ENCODE results near the gene LPP.

LPP gene

GRCh38 chr3:188446014-188446413, 292.1 kb downstream of the LPP start:
- no peaks in the 10 kb centered on the region for H3K27me3 ChIP-seq (ENCODE audit: control insufficient read depth, insufficient read depth, low read length)
- H3K27ac ChIP-seq (ENCODE audit: low read length) = no peak overlapping the region
- H3K4me1 ChIP-seq (ENCODE audit: control insufficient read depth, low read depth, low read length) = no peaks in the 10 kb centered on the region
- H3K4me3 ChIP-seq (ENCODE audit: low read length) = no peak overlapping the region
- H3K9ac ChIP-seq (ENCODE audit: low read length) = no peak overlapping the region
- H3K36me3 ChIP-seq (ENCODE audit: control insufficient read depth, low read depth, low read length) = no peaks in the 10 kb centered on the region
- no peaks in the 10 kb centered on the region for H3K9me3 ChIP-seq (ENCODE audit: control insufficient read depth, low read depth, low read length)

DNA sequence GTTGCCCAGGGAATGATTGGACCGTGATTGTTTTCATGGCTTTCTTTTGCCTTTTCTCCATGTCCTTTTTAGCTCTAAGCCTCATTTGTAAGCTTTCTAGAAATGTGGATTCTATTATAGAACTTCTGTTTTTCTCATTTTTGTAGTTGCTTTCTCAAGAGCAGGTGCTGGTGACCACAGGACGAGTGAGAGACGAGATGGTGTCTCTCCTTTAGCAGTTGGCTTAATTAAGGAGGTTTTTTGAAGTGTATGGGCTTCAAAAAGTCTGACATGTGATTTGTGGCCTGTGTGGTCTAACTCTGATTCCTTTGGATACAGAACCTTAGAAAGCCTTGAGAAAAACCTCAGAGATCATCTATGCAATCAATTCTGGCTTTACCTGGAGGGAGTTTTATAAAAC, 292.8 kb downstream of the LPP start:
- Histone ChIP-seq H3K4me1 (ENCODE audit: control insufficient read depth, low read depth, low read length) (no peaks in the 10 kb centered on the region), H3K4me3 (ENCODE audit: low read length) (no peak overlapping the region), H3K9me3 (ENCODE audit: control insufficient read depth, low read depth, low read length) (no peaks in the 10 kb centered on the region), H3K27me3 (ENCODE audit: control insufficient read depth, insufficient read depth, low read length) (no peaks in the 10 kb centered on the region), H3K36me3 (ENCODE audit: control insufficient read depth, low read depth, low read length) (no peaks in the 10 kb centered on the region), H3K27ac (ENCODE audit: low read length) (no peak overlapping the region), H3K9ac (ENCODE audit: low read length) (no peak overlapping the region)

GRCh38 chr3:188448813-188449212, 294.9 kb downstream of the LPP start:
- Histone ChIP-seq H3K36me3 (ENCODE audit: control insufficient read depth, low read depth, low read length) (no peaks in the 10 kb centered on the region), H3K27ac (ENCODE audit: low read length) (no peak overlapping the region), H3K4me1 (ENCODE audit: control insufficient read depth, low read depth, low read length) (no peaks in the 10 kb centered on the region), H3K9me3 (ENCODE audit: control insufficient read depth, low read depth, low read length) (no peaks in the 10 kb centered on the region), H3K4me3 (ENCODE audit: low read length) (no peak overlapping the region), H3K9ac (ENCODE audit: low read length) (no peak overlapping the region), H3K27me3 (ENCODE audit: control insufficient read depth, insufficient read depth, low read length) (no peaks in the 10 kb centered on the region)

DNA sequence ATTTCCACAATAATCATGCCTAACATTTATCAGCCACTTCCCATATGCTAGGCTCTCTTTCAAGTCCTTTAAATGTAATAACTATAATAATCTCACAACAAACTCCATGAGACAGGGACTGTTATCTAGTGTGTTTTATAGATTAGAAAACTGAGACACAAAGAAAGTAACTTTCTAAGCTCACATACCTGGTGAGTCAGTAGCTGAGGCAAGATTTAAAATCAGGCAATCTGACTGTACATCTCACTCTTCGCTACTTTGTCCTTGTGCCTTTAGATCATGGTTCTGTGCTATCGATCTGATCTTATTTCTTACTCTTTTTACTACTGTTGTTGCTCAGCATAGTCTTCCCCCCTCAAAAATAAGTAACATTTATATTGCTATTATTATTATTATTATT, 295.5 kb downstream of the LPP start:
- no peaks in the 10 kb centered on the region for H3K27me3 ChIP-seq (ENCODE audit: control insufficient read depth, insufficient read depth, low read length)
- no peak overlapping the region for H3K4me3 ChIP-seq (ENCODE audit: low read length)
- H3K36me3 ChIP-seq (ENCODE audit: control insufficient read depth, low read depth, low read length) = no peaks in the 10 kb centered on the region
- H3K27ac ChIP-seq (ENCODE audit: low read length) = no peak overlapping the region
- H3K9me3 ChIP-seq (ENCODE audit: control insufficient read depth, low read depth, low read length) = no peaks in the 10 kb centered on the region
- H3K4me1 ChIP-seq (ENCODE audit: control insufficient read depth, low read depth, low read length) = no peaks in the 10 kb centered on the region
- H3K9ac ChIP-seq (ENCODE audit: low read length) = no peak overlapping the region

GRCh38 chr3:188452158-188452772, 298.3 kb downstream of the LPP start:
- Histone ChIP-seq H3K9ac (ENCODE audit: low read length) (no peak overlapping the region), H3K27ac (ENCODE audit: low read length) (no peak overlapping the region), H3K36me3 (ENCODE audit: control insufficient read depth, low read depth, low read length) (no peaks in the 10 kb centered on the region), H3K9me3 (ENCODE audit: control insufficient read depth, low read depth, low read length) (no peaks in the 10 kb centered on the region), H3K4me1 (ENCODE audit: control insufficient read depth, low read depth, low read length) (no peaks in the 10 kb centered on the region), H3K4me3 (ENCODE audit: low read length) (no peak overlapping the region), H3K27me3 (ENCODE audit: control insufficient read depth, insufficient read depth, low read length) (no peaks in the 10 kb centered on the region)

GRCh38 chr3:188453431-188454384, 299.8 kb downstream of the LPP start:
- H3K27ac ChIP-seq (ENCODE audit: low read length) = no peak overlapping the region
- H3K36me3 ChIP-seq (ENCODE audit: control insufficient read depth, low read depth, low read length) = no peaks in the 10 kb centered on the region
- no peaks in the 10 kb centered on the region for H3K27me3 ChIP-seq (ENCODE audit: control insufficient read depth, insufficient read depth, low read length)
- no peaks in the 10 kb centered on the region for H3K9me3 ChIP-seq (ENCODE audit: control insufficient read depth, low read depth, low read length)
- H3K9ac ChIP-seq (ENCODE audit: low read length) = no peak overlapping the region
- no peaks in the 10 kb centered on the region for H3K4me1 ChIP-seq (ENCODE audit: control insufficient read depth, low read depth, low read length)
- no peak overlapping the region for H3K4me3 ChIP-seq (ENCODE audit: low read length)

GRCh38 chr3:188455748-188456147, 301.8 kb downstream of the LPP start:
- no peak overlapping the region for H3K27ac ChIP-seq (ENCODE audit: low read length)
- H3K27me3 ChIP-seq (ENCODE audit: control insufficient read depth, insufficient read depth, low read length) = no peaks in the 10 kb centered on the region
- no peaks in the 10 kb centered on the region for H3K9me3 ChIP-seq (ENCODE audit: control insufficient read depth, low read depth, low read length)
- no peaks in the 10 kb centered on the region for H3K4me1 ChIP-seq (ENCODE audit: control insufficient read depth, low read depth, low read length)
- no peak overlapping the region for H3K4me3 ChIP-seq (ENCODE audit: low read length)
- H3K9ac ChIP-seq (ENCODE audit: low read length) = no peak overlapping the region
- H3K36me3 ChIP-seq (ENCODE audit: control insufficient read depth, low read depth, low read length) = no peaks in the 10 kb centered on the region

GRCh38 chr3:188458756-188459155, 304.8 kb downstream of the LPP start:
- Histone ChIP-seq H3K27ac (ENCODE audit: low read length) (no peak overlapping the region), H3K27me3 (ENCODE audit: control insufficient read depth, insufficient read depth, low read length) (no peaks in the 10 kb centered on the region), H3K4me3 (ENCODE audit: low read length) (no peak overlapping the region)

GRCh38 chr3:188465311-188465710, 311.4 kb downstream of the LPP start:
- Histone ChIP-seq H3K9ac (ENCODE audit: low read length) (no peak overlapping the region), H3K4me3 (ENCODE audit: low read length) (no peak overlapping the region), H3K4me1 (ENCODE audit: control insufficient read depth, low read depth, low read length) (no peaks in the 10 kb centered on the region), H3K9me3 (ENCODE audit: control insufficient read depth, low read depth, low read length) (no peaks in the 10 kb centered on the region), H3K27ac (ENCODE audit: low read length) (no peak overlapping the region), H3K27me3 (ENCODE audit: control insufficient read depth, insufficient read depth, low read length) (no peaks in the 10 kb centered on the region), H3K36me3 (ENCODE audit: control insufficient read depth, low read depth, low read length) (no peaks in the 10 kb centered on the region)

More at GRCh38 chr3:188458756-188459155, 304.8 kb downstream of the LPP start:
- H3K9me3 ChIP-seq (ENCODE audit: control insufficient read depth, low read depth, low read length) = no peaks in the 10 kb centered on the region
- H3K36me3 ChIP-seq (ENCODE audit: control insufficient read depth, low read depth, low read length) = no peaks in the 10 kb centered on the region
- H3K9ac ChIP-seq (ENCODE audit: low read length) = no peak overlapping the region
- no peaks in the 10 kb centered on the region for H3K4me1 ChIP-seq (ENCODE audit: control insufficient read depth, low read depth, low read length)

GRCh38 chr3:188468196-188468595, 314.2 kb downstream of the LPP start:
- Histone ChIP-seq H3K9ac (ENCODE audit: low read length) (no peak overlapping the region), H3K4me1 (ENCODE audit: control insufficient read depth, low read depth, low read length) (no peaks in the 10 kb centered on the region), H3K27ac (ENCODE audit: low read length) (no peak overlapping the region), H3K27me3 (ENCODE audit: control insufficient read depth, insufficient read depth, low read length) (no peaks in the 10 kb centered on the region), H3K9me3 (ENCODE audit: control insufficient read depth, low read depth, low read length) (no peaks in the 10 kb centered on the region), H3K4me3 (ENCODE audit: low read length) (no peak overlapping the region), H3K36me3 (ENCODE audit: control insufficient read depth, low read depth, low read length) (no peaks in the 10 kb centered on the region)

- Histone ChIP-seq H3K9me3 (ENCODE audit: control insufficient read depth, low read depth, low read length) (no peaks in the 10 kb centered on the region), H3K4me1 (ENCODE audit: control insufficient read depth, low read depth, low read length) (no peaks in the 10 kb centered on the region), H3K27ac (ENCODE audit: low read length) (no peak overlapping the region), H3K9ac (ENCODE audit: low read length) (no peak overlapping the region), H3K4me3 (ENCODE audit: low read length) (no peak overlapping the region), H3K36me3 (ENCODE audit: control insufficient read depth, low read depth, low read length) (no peaks in the 10 kb centered on the region), H3K27me3 (ENCODE audit: control insufficient read depth, insufficient read depth, low read length) (no peaks in the 10 kb centered on the region)
Observed at GRCh38 chr3:188468662-188469061, 314.7 kb downstream of the LPP start.

All from iPS-18a (cell line).